ENCODE data around the gene UAP1L1. TPM values are rescaled to one million over a fixed set of nuclear protein-coding genes. Genes with fewer than 3 reads are reported as not detected.
A peak's percentile ranks its signal among the peaks of the same experiment; 100 is the strongest.

UAP1L1 gene
- total RNA-seq, 1 experiment from 2014 or later: 24.6 TPM

DNA sequence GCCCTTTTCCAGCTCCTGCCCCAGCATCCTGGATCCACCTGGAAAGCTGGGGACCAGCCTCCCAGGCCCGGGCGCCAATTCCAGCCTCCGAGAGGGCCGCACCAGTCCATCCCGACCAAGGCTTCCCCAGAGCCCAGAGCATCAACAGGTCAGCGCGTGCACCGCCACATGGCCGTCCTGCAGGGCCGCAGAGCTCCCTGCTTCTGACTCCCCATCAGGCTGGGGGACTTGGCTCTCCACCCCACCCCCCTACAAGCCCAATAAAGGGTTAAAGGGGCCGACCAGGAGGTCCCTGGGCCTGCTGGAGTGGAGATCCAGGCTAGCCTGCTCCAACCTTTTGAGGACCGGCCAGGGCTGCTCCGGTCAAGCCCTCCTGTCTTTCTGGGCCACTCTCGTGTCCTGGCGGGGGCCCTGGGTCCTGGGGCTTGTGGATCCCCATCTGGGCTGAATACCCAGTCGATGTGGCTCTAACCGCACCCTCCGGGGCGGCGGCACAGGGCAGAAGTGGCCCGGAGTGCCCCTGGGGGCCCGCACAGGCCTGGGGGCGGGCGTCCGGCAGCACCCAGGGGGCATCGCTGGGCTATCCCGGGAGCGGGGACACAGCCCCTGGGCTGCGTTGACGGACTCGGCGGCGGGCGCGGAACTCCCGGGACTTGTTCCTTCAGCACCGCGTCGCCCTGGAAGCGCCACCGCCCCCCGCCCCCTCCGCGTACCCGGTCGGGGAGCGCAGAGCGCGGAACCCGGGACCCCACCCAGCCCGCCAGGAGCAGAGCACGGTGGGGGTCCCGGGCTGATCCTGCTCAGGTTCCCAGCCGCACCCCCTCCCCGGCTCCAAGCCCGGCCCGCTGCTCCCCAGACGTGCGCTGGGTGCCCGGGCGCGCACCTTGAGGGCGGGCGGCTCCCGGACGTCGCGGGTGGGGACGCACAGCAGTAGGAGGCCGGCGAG is 24.0 kb upstream of the UAP1L1 start:
- no peak for DNase-seq
- POLR2A ChIA-PET: interaction anchor here (0.6 to 1.3 kb wide), 2 partner anchors 17 to 33 kb away, joined by 5 to 9 read pairs; partner anchors contain the start of gene SAPCD2
- peak overlapping the region; percentile 66 for H3K4me3 Mint-ChIP-seq (ENCODE audit: unreplicated experiment)
- H3K27me3 Mint-ChIP-seq (ENCODE audit: insufficient read depth, unreplicated experiment): no peaks in the 10 kb centered on the region
- BruUV-seq (replicated peaks): no TSS peak
- peaks cover 4% of the 10 kb centered on the region for H3K36me3 Mint-ChIP-seq (ENCODE audit: insufficient read depth, unreplicated experiment)
- H3K4me1 Mint-ChIP-seq (ENCODE audit: low read depth, unreplicated experiment): peaks cover 6% of the 10 kb centered on the region
- H3K27ac Mint-ChIP-seq (ENCODE audit: unreplicated experiment): no peak overlapping the region
- CTCF ChIA-PET: interaction anchor here (0.7 to 2.8 kb wide), 7 partner anchors 11 to 24 kb away, joined by 3 to 24 read pairs (median 3); no protein-coding TSS in a partner anchor
- Histone ChIP-seq H3K4me1 (peaks cover 18% of the 10 kb centered on the region), H3K9me3 (no peaks in the 10 kb centered on the region), H3K36me3 (ENCODE audit: control insufficient read depth, insufficient read depth, low read length) (no peaks in the 10 kb centered on the region), H3K4me3 (ENCODE audit: low read depth, low read length) (peak overlapping the region; percentile 51), H3K27me3 (replicated peaks; ENCODE audit: control insufficient read depth, insufficient read depth, low read length) (no peaks in the 10 kb centered on the region)
- TF ChIP-seq CTCF (IDR thresholded peaks at IDR 0.05; ENCODE audit: insufficient read depth in 1 of 2, low read depth in 1 of 2, low read length in 1 of 2, severe bottlenecking in 1 of 2, unreplicated experiment in 1 of 2): no peak
- no peaks in the 10 kb centered on the region for H3K9me3 Mint-ChIP-seq (ENCODE audit: unreplicated experiment)
- intact Hi-C loops (cut with micrococcal nuclease; ENCODE audit: unreplicated experiment): no loop called here

- Mint-ChIP-seq H3K9me3 (ENCODE audit: unreplicated experiment) (no peaks in the 10 kb centered on the region), H3K4me3 (ENCODE audit: unreplicated experiment) (peak within 1 kb of the TSS; percentile 66), H3K27me3 (ENCODE audit: insufficient read depth, unreplicated experiment) (no peaks in the 10 kb centered on the region), H3K36me3 (ENCODE audit: insufficient read depth, unreplicated experiment) (peaks cover 4% of the 10 kb centered on the region), H3K4me1 (ENCODE audit: low read depth, unreplicated experiment) (peaks cover 6% of the 10 kb centered on the region), H3K27ac (ENCODE audit: unreplicated experiment) (peak within 1 kb of the TSS; percentile 30)
- POLR2A ChIA-PET: interaction anchor here (1.3 kb wide), 1 partner anchor 16 kb away, joined by 9 read pairs; the partner anchor contains the start of gene SAPCD2
- Histone ChIP-seq H3K9me3 (no peaks in the 10 kb centered on the region), H3K27me3 (replicated peaks; ENCODE audit: control insufficient read depth, insufficient read depth, low read length) (no peaks in the 10 kb centered on the region), H3K4me3 (ENCODE audit: low read depth, low read length) (peak within 1 kb of the TSS; percentile 51), H3K36me3 (ENCODE audit: control insufficient read depth, insufficient read depth, low read length) (no peaks in the 10 kb centered on the region), H3K4me1 (peaks cover 18% of the 10 kb centered on the region)
- TF ChIP-seq CTCF (IDR thresholded peaks at IDR 0.05; ENCODE audit: insufficient read depth in 1 of 2, low read depth in 1 of 2, low read length in 1 of 2, severe bottlenecking in 1 of 2, unreplicated experiment in 1 of 2): no peak
- no TSS peak for BruUV-seq (replicated peaks)
- CTCF ChIA-PET: interaction anchor here (0.7 to 2.8 kb wide), 5 partner anchors 8 to 25 kb away, joined by 3 to 24 read pairs (median 3); partner anchors contain the start of gene NPDC1
- DNase-seq: peak; percentile 73 to 85
- intact Hi-C loops (cut with micrococcal nuclease; ENCODE audit: unreplicated experiment): no loop called here
Observed at GRCh38 chr9:137053944-137054931, 23.1 kb upstream of the UAP1L1 start, which contains the start of gene ENTPD2. ENTPD2 (minus strand) TSS chr9:137054061; CDS start chr9:137053997, 64 bp downstream.

Data from Caco-2 (cell line).